Dermis microvascular lymphatic vessel endothelial cell (primary cell): ENCODE data around the gene MYCN. TPM values are rescaled to one million over a fixed set of nuclear protein-coding genes. Genes with fewer than 3 reads are reported as not detected.

Experiments used
- DNase-seq, 2 donors: peaks; one replicate each; pipeline versions ENCODE4 v3.0.0 to v3.0.0-alpha.2; 2010; ENCODE audit warnings: low read depth in 2 of 2
- total RNA-seq: library from RNA; depleted of rRNA; stranded (reverse); fragments of >200 nt; gene quantifications from 2 replicates; pipeline ENCODE4 v1.2.1, GENCODE V29; 2014

The MYCN gene
- total RNA-seq, 1 donor from 2014 or later = 3.2 TPM

DNA sequence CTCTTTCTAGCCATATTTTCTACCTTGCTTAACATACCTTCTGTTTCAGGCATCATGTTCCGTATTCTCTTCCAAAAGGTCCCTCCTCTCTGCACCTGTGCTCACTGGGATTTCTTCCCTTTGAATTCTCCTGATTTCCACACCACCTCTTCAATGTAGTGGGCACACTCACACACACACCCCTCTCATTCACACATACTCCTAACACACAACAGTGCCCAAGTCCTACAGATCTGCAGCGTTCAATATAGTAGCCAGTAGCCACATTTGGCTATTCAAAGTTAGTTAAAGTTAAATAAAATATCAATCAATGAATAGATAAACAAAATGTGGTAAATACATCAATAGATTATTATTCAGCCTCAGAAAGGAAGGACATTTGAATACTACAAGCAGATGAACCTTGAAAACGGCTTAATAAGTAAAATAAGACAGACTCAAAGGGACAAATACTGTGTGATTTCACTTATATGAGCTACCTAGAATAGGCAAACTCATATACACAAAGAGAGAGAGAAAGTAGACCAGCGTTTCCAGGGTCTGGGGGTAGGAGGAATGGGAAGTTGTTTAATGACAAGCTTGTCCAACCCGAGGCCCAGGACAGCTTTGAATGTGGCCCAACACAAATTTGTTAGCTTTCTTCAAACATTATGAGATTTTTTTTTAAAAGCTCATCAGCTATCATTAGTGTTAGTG lies 34.4 kb downstream of the MYCN start:
- no peak for DNase-seq

GRCh38 chr2:15975261-15975600 lies 34.9 kb downstream of the MYCN start:
- no peak for DNase-seq

DNA sequence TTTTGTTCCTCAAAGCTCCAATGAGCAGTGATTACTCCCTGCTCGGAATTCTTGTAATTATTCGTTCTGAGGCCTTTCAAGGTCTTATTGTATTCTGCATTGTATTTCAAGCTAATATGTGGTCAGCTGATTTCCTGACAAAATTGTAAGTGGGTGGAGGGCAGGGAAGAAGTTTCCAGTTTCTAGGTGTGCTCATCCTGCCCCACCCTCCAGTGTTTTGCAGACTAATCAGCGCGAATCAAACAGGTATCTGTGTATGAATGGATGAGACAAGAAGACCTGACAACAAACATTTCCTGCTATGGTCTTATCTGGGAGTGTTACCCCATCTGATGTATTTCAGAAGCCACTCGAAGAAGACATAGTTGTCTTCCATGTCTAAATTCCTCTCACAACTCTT lies 35.3 kb downstream of the MYCN start:
- no peak for DNase-seq

GRCh38 chr2:15976354-15976753 lies 36.0 kb downstream of the MYCN start:
- no peak for DNase-seq

GRCh38 chr2:15979051-15979758 lies 38.9 kb downstream of the MYCN start:
- no peak for DNase-seq

DNA sequence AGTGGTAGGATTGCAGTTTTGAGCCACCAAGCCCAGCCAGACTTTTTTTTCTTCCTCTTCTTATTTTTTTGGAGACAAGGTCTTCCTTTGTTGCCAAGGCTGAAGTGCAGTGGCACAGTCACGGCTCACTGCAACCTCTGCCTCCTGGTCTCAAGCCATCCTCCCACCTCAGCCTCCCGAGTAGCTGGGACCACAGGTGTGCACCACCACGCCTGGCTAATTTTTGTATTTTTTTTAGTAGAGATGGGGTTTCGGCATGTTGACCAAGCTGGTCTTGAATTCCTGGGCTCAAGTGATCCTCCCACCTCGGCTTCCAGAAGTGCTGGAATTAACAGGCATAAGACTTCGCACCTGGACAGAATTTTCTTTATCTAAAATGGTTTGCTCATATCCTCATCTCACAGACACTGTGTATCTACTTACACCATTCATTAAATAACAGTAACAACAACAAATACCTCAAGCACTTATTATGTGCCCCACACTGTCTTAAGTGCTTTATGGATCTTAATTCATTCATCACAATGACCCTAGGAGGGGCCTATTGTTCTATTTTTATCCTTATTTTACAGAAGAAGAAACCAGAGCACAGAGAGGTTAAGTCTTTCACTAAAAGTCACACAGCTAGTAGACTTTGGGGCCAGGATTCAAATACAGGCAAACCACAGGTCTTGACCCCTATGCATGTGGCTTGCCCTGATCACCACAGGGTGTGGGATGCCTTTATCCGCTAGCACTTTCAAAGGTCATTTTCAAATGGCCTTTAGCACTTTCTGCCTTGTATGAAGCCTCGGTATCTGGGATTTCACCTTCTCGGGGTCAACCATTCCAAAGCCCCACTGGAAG lies 39.6 kb downstream of the MYCN start:
- no peak for DNase-seq

GRCh38 chr2:15980605-15981098 lies 40.3 kb downstream of the MYCN start:
- no peak for DNase-seq

DNA sequence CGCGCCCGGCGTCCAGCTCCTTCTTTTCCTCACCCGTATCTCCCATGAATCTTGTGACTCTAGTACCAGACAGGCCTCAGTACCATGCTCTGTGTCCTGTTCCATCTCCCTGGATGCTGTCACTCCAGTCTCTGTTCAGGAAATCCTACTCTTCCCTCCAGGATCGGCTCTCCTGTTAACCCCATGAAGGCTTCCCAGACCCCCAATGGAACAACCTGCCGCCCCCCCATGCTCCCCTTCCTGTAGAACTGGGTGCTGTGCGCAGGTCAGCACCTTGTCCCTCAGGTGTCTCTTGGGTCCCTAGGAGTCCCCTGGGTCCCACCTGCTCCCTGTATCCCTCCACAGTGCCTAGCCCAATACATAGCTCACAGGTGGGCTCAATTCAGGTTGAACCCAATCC lies 41.3 kb downstream of the MYCN start:
- no peak for DNase-seq

- no peak for DNase-seq
Measured at GRCh38 chr2:15982285-15983044, 42.1 kb downstream of the MYCN start.

GRCh38 chr2:15983496-15983895 lies 43.1 kb downstream of the MYCN start:
- DNase-seq = no peak

- no peak for DNase-seq
Measured at GRCh38 chr2:15984368-15985255, 44.3 kb downstream of the MYCN start.

DNA sequence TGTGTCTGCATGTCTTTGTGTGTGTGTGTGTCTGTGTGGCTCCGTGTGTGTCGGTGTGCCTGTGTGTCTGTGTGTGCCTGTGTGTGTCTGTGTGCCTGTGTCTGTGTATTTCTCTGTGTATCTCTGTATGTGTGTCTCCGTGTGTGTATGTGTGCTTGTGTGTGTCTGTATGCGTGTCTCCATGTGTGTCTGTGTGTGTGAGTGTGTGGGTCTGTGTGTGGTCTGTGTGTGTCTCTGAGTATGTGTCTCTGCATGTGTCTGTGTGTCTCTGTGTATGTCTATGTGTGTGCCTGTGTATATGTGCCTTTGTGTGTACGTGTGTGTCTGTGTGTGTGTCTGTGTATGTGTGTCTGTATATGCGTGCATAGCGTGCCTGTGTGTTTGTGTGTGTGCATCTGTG lies 45.2 kb downstream of the MYCN start:
- DNase-seq = no peak

GRCh38 chr2:15986068-15986560 lies 45.8 kb downstream of the MYCN start:
- DNase-seq = peak; percentile 71 to 83

- no peak for DNase-seq
Measured at GRCh38 chr2:15986644-15987043, 46.3 kb downstream of the MYCN start.

DNA sequence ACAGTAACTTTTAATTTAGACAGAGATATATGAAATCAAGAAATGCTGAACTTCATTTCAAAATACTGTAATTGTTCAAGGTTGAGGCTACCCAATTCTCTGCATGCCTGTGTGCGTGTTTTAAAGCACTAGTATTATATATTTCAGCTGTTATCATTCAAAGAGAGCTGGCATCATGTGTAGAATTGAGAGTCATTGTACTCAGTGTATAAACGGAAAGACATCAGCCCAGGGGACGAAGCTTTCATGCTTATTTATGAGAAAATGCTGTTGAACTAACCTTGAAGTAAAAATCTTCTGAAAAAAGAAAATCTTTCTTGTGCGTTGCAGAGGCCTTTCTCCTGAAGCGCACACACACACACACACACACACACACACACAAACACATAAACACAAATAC lies 48.4 kb downstream of the MYCN start:
- DNase-seq = no peak

DNA sequence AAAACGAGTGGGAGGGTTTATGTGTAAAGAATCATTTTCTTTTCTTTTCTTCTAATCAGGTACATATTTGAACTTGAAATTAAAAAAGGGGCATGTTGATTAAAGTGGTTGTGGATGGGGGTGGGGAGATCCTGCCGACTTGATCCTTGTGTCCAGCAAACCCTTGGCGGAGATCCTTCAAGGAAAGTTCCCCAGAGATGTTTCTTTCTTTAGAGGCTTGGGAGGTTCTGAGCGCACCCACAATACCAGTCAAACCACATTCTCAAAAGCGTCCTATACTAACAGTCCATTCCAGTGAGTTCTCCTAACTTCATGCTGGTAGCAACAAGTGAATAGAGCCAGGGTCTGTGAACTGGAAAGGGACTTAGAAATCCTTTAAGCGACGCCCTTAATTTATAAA lies 49.2 kb downstream of the MYCN start:
- DNase-seq = no peak

DNA sequence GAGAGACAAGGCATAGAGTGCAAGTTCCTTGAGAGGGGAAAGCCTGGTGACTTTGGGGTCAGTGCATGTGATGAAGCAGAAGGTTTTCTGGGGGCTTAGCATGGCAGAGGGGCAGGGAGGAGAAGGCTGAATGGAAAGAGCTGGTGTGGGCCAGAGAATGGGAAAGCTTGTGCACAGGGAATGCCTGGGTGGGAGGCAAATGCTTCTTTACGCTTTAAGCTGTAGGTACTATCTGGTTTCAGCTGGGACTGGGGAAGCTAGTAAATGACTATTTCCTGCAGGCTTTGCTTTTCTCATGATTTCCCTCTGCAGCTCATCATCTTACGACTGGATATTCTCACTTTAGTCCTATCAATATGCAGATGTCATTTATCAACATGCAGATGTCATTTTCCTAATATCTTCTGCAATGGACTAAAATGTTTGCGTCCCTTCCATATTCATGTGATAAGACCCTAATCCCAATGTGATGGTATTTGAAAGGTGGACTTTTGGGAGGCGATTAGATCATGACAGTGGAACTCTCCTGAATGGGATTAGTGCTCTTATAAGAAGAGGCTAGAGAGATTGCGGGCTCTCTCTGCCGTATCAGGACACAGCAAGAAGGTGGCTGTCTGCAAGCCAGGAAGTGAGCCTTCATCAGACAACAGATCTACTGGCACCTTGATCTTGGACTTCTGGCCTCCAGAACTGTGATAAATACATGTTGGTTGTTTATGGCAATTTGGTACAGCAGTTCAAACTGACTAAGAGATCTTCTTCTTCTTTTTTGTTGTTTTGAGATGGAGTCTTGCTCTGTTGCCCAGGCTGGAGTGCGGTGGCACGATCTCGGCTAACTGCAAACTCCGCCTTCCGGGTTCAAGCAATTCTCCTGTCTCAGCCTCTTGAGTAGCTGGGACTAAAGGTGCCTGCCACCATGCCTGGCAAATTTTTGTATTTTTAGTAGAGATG lies 50.1 kb downstream of the MYCN start:
- DNase-seq = no peak

GRCh38 chr2:15991231-15991630 lies 50.9 kb downstream of the MYCN start:
- DNase-seq = no peak
